ENCODE measurements around the gene DHX30.

The DHX30 gene

GRCh38 chr3:47849699-47850563 lies 47.0 kb downstream of the DHX30 start:
- H3K4me3 ChIP-seq (ENCODE audit: low read depth, low read length), result no peak overlapping the region
- DNase-seq (ENCODE audit: low read depth, low spot score), result no peak
- peak; percentile 39 for TF ChIP-seq CTCF (IDR thresholded peaks at IDR 0.05; ENCODE audit: insufficient read depth, low read length, missing control alignments)
- ChIA-PET CTCF (interaction anchor here (0.7 to 6.5 kb wide), 11 partner anchors 9 to 307 kb away, joined by 3 to 27 read pairs (median 5); no protein-coding TSS in a partner anchor), POLR2A (interaction anchor here (0.6 to 1.2 kb wide), 2 partner anchors 12 to 26 kb away, joined by 3 to 4 read pairs; no protein-coding TSS in a partner anchor)

- no peak for TF ChIP-seq CTCF (IDR thresholded peaks at IDR 0.05; ENCODE audit: insufficient read depth, low read length, missing control alignments)
- no peak overlapping the region for H3K4me3 ChIP-seq (ENCODE audit: low read depth, low read length)
- POLR2A ChIA-PET, result interaction anchor here (1.2 kb wide), 1 partner anchor 13 kb away, joined by 3 read pairs; no protein-coding TSS in a partner anchor
- no peak for DNase-seq (ENCODE audit: low read depth, low spot score)
- CTCF ChIA-PET, result interaction anchor here (1.1 to 6.5 kb wide), 10 partner anchors 9 to 310 kb away, joined by 3 to 27 read pairs (median 4); no protein-coding TSS in a partner anchor
Observed at GRCh38 chr3:47850564-47851410, 47.8 kb downstream of the DHX30 start.

GRCh38 chr3:47851888-47852603 lies 49.1 kb downstream of the DHX30 start:
- no peak for DNase-seq (ENCODE audit: low read depth, low spot score)
- CTCF ChIA-PET, result interaction anchor here (0.6 to 6.5 kb wide), 4 partner anchors 10 to 309 kb away, joined by 3 to 27 read pairs (median 3); no protein-coding TSS in a partner anchor
- no peak for TF ChIP-seq CTCF (IDR thresholded peaks at IDR 0.05; ENCODE audit: insufficient read depth, low read length, missing control alignments)
- POLR2A ChIA-PET, result no interaction called here
- H3K4me3 ChIP-seq (ENCODE audit: low read depth, low read length), result no peak overlapping the region

- ChIA-PET CTCF (interaction anchor here (0.9 to 6.5 kb wide), 3 partner anchors 10 to 308 kb away, joined by 3 to 27 read pairs (median 3); no protein-coding TSS in a partner anchor), POLR2A (no interaction called here)
- DNase-seq (ENCODE audit: low read depth, low spot score), result no peak
- no peak for TF ChIP-seq CTCF (IDR thresholded peaks at IDR 0.05; ENCODE audit: insufficient read depth, low read length, missing control alignments)
- no peak overlapping the region for H3K4me3 ChIP-seq (ENCODE audit: low read depth, low read length)
Observed at GRCh38 chr3:47852604-47853602, 50.0 kb downstream of the DHX30 start.

GRCh38 chr3:47854267-47854666 lies 51.3 kb downstream of the DHX30 start:
- H3K4me3 ChIP-seq (ENCODE audit: low read depth, low read length), result no peak overlapping the region
- no peak for TF ChIP-seq CTCF (IDR thresholded peaks at IDR 0.05; ENCODE audit: insufficient read depth, low read length, missing control alignments)
- DNase-seq (ENCODE audit: low read depth, low spot score), result no peak
- ChIA-PET POLR2A (no interaction called here), CTCF (interaction anchor here (6.5 kb wide), 1 partner anchor 303 kb away, joined by 27 read pairs; no protein-coding TSS in a partner anchor)
